ENCODE measurements around the gene HSD17B12.
"Not testable (repeated sequence)": the region's sequence is repeated elsewhere in the genome, so short reads cannot be mapped to it uniquely, and the experiment has no call there.

The HSD17B12 gene

GRCh38 chr11:43747130-43747802 is 66.7 kb downstream of the HSD17B12 start:
- no peak for DNase-seq (ENCODE audit: low read depth)

GRCh38 chr11:43748095-43748494 is 67.6 kb downstream of the HSD17B12 start:
- no peak for DNase-seq (ENCODE audit: low read depth)

- DNase-seq (ENCODE audit: low read depth) = no peak
Observed at GRCh38 chr11:43751726-43752125, 71.2 kb downstream of the HSD17B12 start.

GRCh38 chr11:43756575-43756974 is 76.0 kb downstream of the HSD17B12 start:
- DNase-seq (ENCODE audit: low read depth) = no peak

- no peak for DNase-seq (ENCODE audit: low read depth)
Observed at GRCh38 chr11:43758927-43759326, 78.4 kb downstream of the HSD17B12 start.

GRCh38 chr11:43760902-43761301 is 80.4 kb downstream of the HSD17B12 start:
- no peak for DNase-seq (ENCODE audit: low read depth)

GRCh38 chr11:43765194-43765593 is 84.7 kb downstream of the HSD17B12 start:
- DNase-seq (ENCODE audit: low read depth) = no peak

- DNase-seq (ENCODE audit: low read depth) = not testable (repeated sequence)
Observed at GRCh38 chr11:43768654-43769053, 88.1 kb downstream of the HSD17B12 start.

- DNase-seq (ENCODE audit: low read depth) = no peak
Observed at GRCh38 chr11:43770173-43770572, 89.6 kb downstream of the HSD17B12 start.

- no peak for DNase-seq (ENCODE audit: low read depth)
Observed at GRCh38 chr11:43772733-43773132, 92.2 kb downstream of the HSD17B12 start.

- no peak for DNase-seq (ENCODE audit: low read depth)
Observed at GRCh38 chr11:43774786-43775185, 94.2 kb downstream of the HSD17B12 start.

- no peak for DNase-seq (ENCODE audit: low read depth)
Observed at GRCh38 chr11:43779306-43779705, 98.8 kb downstream of the HSD17B12 start.

- no peak for DNase-seq (ENCODE audit: low read depth)
Observed at GRCh38 chr11:43784301-43784700, 103.8 kb downstream of the HSD17B12 start.

- no peak for DNase-seq (ENCODE audit: low read depth)
Observed at GRCh38 chr11:43784866-43785265, 104.3 kb downstream of the HSD17B12 start.

GRCh38 chr11:43785318-43785717 is 104.8 kb downstream of the HSD17B12 start:
- DNase-seq (ENCODE audit: low read depth) = no peak

- no peak for DNase-seq (ENCODE audit: low read depth)
Observed at GRCh38 chr11:43786016-43786415, 105.5 kb downstream of the HSD17B12 start.

- DNase-seq (ENCODE audit: low read depth) = no peak
Observed at GRCh38 chr11:43787824-43788223, 107.3 kb downstream of the HSD17B12 start.

- no peak for DNase-seq (ENCODE audit: low read depth)
Observed at GRCh38 chr11:43788421-43788820, 107.9 kb downstream of the HSD17B12 start.

- no peak for DNase-seq (ENCODE audit: low read depth)
Observed at GRCh38 chr11:43789700-43790443, 109.3 kb downstream of the HSD17B12 start.

GRCh38 chr11:43790444-43790794 is 109.9 kb downstream of the HSD17B12 start:
- DNase-seq (ENCODE audit: low read depth) = no peak

GRCh38 chr11:43797337-43797736 is 116.8 kb downstream of the HSD17B12 start:
- no peak for DNase-seq (ENCODE audit: low read depth)

- no peak for DNase-seq (ENCODE audit: low read depth)
Observed at GRCh38 chr11:43797866-43798265, 117.3 kb downstream of the HSD17B12 start.

GRCh38 chr11:43802509-43802908 is 122.0 kb downstream of the HSD17B12 start:
- no peak for DNase-seq (ENCODE audit: low read depth)

- no peak for DNase-seq (ENCODE audit: low read depth)
Observed at GRCh38 chr11:43803766-43804165, 123.2 kb downstream of the HSD17B12 start.

Measured in stimulated activated CD8-positive, alpha-beta memory T cell treated with anti-CD3 and anti-CD28 coated beads, Interleukin-12 subunit alpha, Interleukin-12 subunit beta, amount 100 ng/mL, for 4 hours (primary cell).